Activated T-helper 2 cell treated with anti-CD3 and anti-CD28 coated beads, Interferon-gamma antibody, Interleukin-2, Interleukin-4, amounts not matched to agents 10 μg/mL and 5 μg/mL and 100 μg/mL, durations not matched to agents 14 hours and 24 hours and 36 hours (primary cell): ENCODE results near the gene STAB2. TPM values are rescaled to one million over a fixed set of nuclear protein-coding genes. Genes with fewer than 3 reads are reported as not detected.

ENCODE experiments used
- DNase-seq: peaks from one replicate; pipeline ENCODE4 v3.0.0; 2021; ENCODE audit warnings: low spot score
- H3K27ac Mint-ChIP-seq: one replicate; pipeline ENCODE4 v1.8.0; 2021; ENCODE audit warnings: mixed read lengths
- H3K27me3 Mint-ChIP-seq: one replicate; pipeline ENCODE4 v1.8.0; 2021; ENCODE audit warnings: low read depth, mixed read lengths
- H3K36me3 Mint-ChIP-seq: one replicate; pipeline ENCODE4 v1.8.0; 2021; ENCODE audit warnings: low read depth, mixed read lengths
- H3K4me1 Mint-ChIP-seq: one replicate; pipeline ENCODE4 v1.8.0; 2021; ENCODE audit warnings: low read depth, mixed read lengths
- H3K4me3 Mint-ChIP-seq: one replicate; pipeline ENCODE4 v1.8.0; 2021; ENCODE audit warnings: low read depth, mild to moderate bottlenecking, moderate library complexity, mixed read lengths
- H3K9me3 Mint-ChIP-seq: one replicate; pipeline ENCODE4 v1.8.0; 2021; ENCODE audit warnings: mixed read lengths
- intact Hi-C: fragments of 100-400 bp; cut with micrococcal nuclease; formaldehyde crosslinking; loops from one replicate; pipeline ENCODE4 v1.15.1; 2023
- total RNA-seq: library from RNA; stranded (reverse); gene quantifications from 2 replicates; pipeline ENCODE4 v1.2.3, GENCODE V29; 2022

Gene STAB2
- total RNA-seq, 1 donor from 2014 or later = not detected

DNA sequence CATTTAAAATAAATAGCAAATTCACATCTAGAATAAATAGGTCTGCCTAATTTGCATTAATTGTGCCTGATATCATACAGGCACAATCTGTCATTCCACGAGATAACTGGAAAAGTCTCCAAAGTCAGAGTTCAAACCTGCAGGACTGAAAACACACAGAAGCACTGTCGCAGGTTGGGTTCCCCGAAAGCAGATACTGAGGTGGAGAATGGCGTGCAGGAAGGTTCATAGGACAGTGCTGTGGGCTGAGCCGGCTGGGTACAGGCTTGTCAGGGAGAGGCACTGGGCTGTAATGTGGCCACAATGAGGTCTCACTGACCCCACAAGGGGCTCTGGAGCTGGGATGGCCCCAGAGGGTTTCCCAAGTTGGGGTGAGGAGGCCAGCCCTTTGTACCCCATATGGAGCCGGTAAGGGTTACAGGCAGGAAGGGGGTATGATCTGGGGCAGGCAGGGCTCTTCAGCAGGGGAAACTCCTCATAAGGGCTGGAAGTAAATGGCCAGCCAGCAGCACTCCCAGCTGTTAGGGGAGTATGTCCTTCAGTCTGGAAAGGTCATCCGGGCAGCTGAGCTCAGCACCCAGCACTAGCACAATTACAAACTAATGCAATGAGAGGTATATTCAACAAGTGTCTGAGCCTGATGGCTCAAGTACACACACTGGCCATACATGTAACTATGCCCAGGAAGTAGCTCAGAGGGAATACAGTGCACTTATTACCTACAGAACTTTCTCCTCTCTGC lies 185.5 kb downstream of the STAB2 start:
- no peaks in the 10 kb centered on the region for H3K4me1 Mint-ChIP-seq
- intact Hi-C loops = no loop called here
- no peak for DNase-seq
- H3K4me3 Mint-ChIP-seq = no peak overlapping the region
- no peaks in the 10 kb centered on the region for H3K27me3 Mint-ChIP-seq
- H3K9me3 Mint-ChIP-seq = no peaks in the 10 kb centered on the region
- no peak overlapping the region for H3K27ac Mint-ChIP-seq
- peaks cover 15% of the 10 kb centered on the region for H3K36me3 Mint-ChIP-seq

DNA sequence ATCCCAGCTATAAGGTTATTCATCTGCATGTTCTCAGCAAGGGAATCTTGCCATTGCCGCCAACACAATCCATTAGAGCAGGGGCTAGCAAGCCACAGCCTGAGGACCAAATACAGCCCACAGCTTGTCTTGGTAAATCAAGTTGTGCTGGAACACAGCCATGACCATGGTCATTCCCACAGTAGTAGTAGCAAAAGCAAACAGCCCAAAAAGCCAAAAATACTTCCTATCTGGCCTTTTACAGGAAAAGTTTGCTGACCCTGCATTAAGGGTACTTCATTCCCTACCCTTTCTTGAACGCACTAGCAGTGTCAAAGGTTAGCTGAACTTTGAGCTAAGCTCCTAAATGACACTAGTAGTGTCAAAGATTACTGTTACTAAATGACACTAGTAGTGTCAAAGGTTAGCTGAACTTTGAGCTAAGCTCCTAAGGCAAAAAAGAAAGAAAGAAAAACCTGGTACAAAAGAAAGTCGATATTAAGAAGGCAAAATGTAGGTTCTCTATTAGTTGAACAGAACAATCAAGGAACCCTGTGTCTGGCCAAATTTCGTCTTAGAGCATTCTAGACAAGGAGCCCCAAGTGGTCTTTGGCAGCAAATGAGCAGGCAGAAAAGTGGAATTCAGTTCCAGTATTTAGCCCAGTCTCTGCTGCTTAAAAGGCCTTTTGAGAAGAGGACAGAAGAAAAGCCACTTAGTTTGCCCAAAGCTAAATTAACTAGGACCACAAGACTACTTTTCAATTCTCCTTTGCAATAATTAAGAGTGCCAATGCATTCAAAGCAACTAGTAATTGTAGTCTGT lies 186.2 kb downstream of the STAB2 start:
- Mint-ChIP-seq H3K9me3 (no peaks in the 10 kb centered on the region), H3K27me3 (no peaks in the 10 kb centered on the region), H3K27ac (no peak overlapping the region), H3K4me1 (no peaks in the 10 kb centered on the region), H3K4me3 (no peak overlapping the region), H3K36me3 (peaks cover 19% of the 10 kb centered on the region)
- DNase-seq = no peak
- intact Hi-C loops = no loop called here

DNA sequence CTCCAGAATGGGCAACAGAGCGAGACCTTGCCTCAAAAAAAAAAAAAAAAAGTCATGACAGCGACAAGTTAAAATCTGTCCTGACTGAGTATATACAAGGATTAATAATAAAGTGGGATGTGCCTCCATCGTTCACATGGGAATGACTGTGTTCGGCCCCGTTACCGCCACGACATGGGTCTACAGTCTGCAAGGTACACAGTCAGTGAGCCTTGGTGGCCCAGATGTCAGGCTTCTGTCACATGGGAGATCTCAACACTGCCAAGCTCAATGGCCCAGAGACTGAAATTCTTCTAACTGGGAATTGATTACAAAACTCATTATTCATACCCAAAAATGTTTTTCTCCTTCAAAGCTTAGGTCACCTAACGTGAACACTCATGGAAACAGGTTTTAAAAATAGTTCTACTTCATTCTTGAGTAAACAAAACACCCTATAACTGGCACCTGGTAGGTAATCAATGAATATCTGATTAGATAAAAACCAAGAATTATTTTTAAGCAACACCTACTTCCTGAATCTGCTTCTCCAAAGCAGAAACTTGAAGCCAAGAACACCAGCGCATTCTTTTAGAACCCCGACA lies 188.0 kb downstream of the STAB2 start:
- DNase-seq = no peak
- Mint-ChIP-seq H3K36me3 (peaks cover 23% of the 10 kb centered on the region), H3K9me3 (no peaks in the 10 kb centered on the region), H3K4me3 (no peak overlapping the region), H3K4me1 (no peaks in the 10 kb centered on the region), H3K27me3 (no peaks in the 10 kb centered on the region), H3K27ac (no peak overlapping the region)
- intact Hi-C loops = no loop called here

DNA sequence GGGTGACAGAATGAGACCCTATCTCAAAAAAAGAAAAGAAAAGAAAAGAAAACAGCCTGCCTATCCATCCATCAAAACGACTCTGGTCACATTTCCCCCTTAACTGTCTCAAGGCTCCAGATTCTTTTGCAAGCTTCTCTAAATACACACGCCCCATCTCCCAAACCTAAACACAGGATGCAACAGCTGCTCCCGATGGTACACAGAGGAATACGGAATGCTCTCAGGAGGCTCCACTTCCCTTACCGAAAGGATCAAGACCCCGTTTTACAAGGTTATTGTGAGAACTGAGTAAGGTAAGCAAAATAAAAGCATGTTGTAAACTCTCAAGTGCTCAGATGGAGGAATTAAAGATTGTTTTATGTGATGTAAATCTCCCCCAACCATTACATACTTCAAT lies 191.7 kb downstream of the STAB2 start:
- H3K27ac Mint-ChIP-seq = no peak overlapping the region
- H3K4me3 Mint-ChIP-seq = no peak overlapping the region
- no peaks in the 10 kb centered on the region for H3K27me3 Mint-ChIP-seq
- DNase-seq = no peak
- peaks cover 30% of the 10 kb centered on the region for H3K36me3 Mint-ChIP-seq
- no peaks in the 10 kb centered on the region for H3K9me3 Mint-ChIP-seq
- no peaks in the 10 kb centered on the region for H3K4me1 Mint-ChIP-seq
- intact Hi-C loops = no loop called here

DNA sequence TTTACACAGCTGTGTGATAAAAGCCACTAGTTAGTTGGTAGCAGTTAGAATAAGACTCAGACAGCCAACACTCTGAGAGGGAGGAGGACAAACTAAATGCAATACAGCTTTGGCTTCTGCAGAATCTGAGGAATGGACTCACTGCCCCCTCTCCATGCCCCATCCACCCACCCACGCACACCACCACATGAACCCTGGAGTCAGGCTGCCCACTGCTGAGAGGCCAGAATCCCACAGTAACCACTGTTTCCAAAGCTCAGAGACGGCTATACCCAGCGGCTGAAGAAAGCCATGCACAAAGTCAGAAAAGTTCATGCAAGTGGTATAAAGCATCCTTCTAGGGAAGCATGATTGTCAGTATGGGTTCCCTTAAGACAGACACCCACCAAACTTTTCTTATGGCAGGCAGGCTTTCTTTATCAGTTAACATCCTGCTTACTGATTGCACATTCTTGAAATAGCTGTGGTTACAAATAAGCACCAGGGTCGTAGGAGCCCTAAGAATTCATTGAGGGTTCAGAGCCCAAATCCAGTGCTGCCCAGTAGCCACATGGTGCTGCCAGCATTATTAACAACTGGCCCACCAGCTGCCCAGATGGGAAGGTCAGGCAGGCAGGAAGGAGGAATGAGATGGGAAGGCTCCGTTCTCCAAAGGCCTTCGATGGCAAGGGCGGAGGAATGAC lies 192.5 kb downstream of the STAB2 start:
- Mint-ChIP-seq H3K4me3 (no peak overlapping the region), H3K27me3 (no peaks in the 10 kb centered on the region), H3K9me3 (no peaks in the 10 kb centered on the region), H3K27ac (no peak overlapping the region), H3K36me3 (peaks cover 34% of the 10 kb centered on the region), H3K4me1 (no peaks in the 10 kb centered on the region)
- intact Hi-C loops = no loop called here
- no peak for DNase-seq

DNA sequence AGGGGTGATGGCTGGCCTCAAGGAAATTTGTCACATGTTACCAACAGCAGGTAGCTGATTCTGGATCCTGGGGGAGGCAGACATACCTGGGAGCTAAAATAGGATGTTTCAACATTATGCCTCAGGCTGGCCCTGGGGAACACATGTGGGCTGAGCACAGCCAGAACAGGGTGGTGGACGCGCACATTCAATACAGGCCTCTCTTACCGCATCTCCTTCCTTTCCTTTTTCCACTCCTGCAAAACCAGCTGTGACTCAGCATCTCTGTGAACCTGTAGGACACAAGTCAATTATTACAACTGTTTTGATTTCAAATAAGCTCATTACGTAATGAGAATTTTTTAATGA lies 193.0 kb downstream of the STAB2 start:
- Mint-ChIP-seq H3K36me3 (peaks cover 34% of the 10 kb centered on the region), H3K27me3 (no peaks in the 10 kb centered on the region), H3K9me3 (no peaks in the 10 kb centered on the region), H3K4me1 (no peaks in the 10 kb centered on the region), H3K27ac (no peak overlapping the region), H3K4me3 (no peak overlapping the region)
- intact Hi-C loops = no loop called here
- no peak for DNase-seq

DNA sequence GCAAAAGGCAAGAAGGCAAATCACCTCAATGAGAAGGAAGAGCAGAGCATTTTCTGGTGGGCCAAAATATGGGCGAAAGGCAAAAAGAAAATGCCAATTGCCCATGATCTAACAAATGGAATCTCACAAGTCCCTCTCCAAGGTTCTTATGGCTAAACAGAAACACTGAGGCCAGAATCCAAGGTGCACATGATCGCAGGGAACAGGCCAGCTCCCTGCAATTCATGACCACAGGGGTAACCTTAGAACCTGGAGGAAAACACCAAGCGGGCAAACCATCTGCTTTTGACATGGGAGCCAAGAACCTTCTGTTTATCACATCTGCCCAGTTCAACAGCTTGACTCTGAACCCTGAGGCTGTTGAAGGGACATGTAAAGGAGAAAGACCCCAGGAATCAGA lies 193.9 kb downstream of the STAB2 start:
- Mint-ChIP-seq H3K27me3 (no peaks in the 10 kb centered on the region), H3K27ac (no peak overlapping the region), H3K9me3 (no peaks in the 10 kb centered on the region), H3K36me3 (peaks cover 30% of the 10 kb centered on the region), H3K4me1 (no peaks in the 10 kb centered on the region), H3K4me3 (no peak overlapping the region)
- DNase-seq = no peak
- intact Hi-C loops = no loop called here

DNA sequence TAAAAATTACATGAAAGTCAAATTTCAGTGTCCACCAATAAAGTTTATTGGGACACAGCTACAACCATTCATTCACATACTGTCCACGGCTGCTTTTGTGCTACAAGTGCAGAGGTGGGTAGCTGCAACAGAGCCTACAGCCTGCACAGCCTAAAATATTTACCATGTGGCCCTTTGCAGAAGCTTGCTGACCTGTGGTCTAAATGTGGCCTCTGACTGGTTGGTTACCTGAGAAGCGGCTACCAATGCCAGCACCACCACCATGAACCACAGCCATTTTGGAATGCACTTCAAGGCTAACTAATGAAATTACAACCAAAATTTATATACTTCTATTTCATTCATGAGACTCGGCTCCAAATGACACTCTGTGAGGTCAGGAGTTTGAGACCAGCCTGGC lies 195.3 kb downstream of the STAB2 start:
- Mint-ChIP-seq H3K4me3 (no peak overlapping the region), H3K9me3 (no peaks in the 10 kb centered on the region), H3K36me3 (peaks cover 25% of the 10 kb centered on the region), H3K4me1 (no peaks in the 10 kb centered on the region), H3K27me3 (no peaks in the 10 kb centered on the region), H3K27ac (no peak overlapping the region)
- intact Hi-C loops = no loop called here
- DNase-seq = no peak

DNA sequence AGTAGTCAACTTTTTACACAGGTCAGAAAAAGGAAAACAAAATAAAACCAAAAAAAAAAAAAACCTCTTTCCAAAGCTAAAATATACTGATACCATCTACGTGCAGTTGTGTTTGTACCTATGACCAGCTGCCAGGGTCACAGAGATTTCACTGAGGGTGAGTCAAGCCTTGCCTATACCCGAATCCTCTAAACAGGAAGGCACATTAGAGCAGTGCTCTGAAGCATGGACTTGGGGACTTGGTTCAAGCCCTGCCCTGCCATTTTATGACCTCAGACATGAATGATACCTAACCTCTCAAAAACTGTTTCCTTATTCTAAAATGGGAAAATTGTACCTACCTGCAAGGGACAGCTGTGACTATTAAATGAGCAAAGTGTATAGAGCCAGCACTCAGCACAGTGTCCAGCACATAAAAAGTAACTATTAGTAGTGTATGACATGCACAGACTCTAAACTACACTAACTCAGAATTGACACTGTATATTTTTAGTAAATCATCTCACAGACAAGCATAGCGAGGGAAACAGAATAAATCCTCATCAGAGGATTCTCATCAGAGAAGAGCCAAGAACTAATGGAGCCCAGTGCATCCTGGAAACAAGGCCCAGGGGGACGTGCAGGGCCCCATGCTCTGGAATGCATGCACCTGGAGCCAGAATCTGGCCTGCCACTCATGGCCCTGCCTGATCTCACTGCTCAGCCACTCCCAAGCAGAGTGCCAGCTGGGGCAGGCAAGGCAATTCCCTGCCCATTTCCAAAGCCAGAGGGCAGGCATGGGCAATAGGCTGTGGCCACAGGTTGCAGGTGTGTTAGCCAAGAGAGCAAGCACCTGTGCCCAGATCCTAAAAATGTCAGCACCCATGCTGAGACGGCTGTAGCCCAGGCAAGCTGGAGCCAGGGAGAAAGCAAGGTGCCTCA lies 196.9 kb downstream of the STAB2 start:
- no peaks in the 10 kb centered on the region for H3K9me3 Mint-ChIP-seq
- H3K27me3 Mint-ChIP-seq = no peaks in the 10 kb centered on the region
- no peak for DNase-seq
- peaks cover 20% of the 10 kb centered on the region for H3K36me3 Mint-ChIP-seq
- no peak overlapping the region for H3K4me3 Mint-ChIP-seq
- H3K27ac Mint-ChIP-seq = no peak overlapping the region
- H3K4me1 Mint-ChIP-seq = no peaks in the 10 kb centered on the region
- intact Hi-C loops = no loop called here

DNA sequence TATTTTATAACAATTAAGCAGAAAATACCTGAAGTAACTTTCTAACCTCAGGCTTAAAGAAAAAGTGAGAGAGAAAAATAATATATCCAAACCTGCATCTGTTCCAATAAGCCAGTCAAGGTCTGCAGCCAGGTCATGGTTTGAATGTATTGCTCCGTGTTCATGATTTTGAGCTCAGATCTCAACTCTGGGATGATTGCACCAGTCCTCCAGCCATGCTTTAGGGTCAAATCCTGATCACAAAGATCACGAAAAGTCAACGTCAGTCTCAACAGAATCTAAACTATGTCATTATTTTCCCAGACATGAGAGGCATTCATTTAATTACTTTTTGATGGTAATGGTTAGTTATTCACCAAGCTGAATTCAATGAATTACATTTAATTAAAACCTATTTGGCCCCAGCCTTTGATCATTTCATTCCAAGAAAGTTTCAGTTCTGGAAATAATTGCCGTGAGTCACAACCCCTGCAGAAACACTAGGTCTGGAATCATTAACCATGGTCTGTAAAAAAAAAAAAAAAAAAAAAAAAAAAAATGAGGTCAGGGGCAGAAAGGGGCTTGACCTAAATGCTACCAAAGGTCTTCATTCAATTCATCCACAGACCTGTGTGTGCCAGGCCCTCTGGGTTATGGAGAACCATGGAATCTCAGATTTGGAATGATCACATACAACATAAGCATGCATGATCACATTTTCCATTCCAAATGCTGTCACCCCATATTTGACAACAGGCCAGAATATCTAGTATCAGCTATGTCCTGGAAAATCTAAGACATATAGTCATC lies 198.4 kb downstream of the STAB2 start:
- no peaks in the 10 kb centered on the region for H3K9me3 Mint-ChIP-seq
- H3K36me3 Mint-ChIP-seq = peaks cover 13% of the 10 kb centered on the region
- DNase-seq = no peak
- H3K4me1 Mint-ChIP-seq = no peaks in the 10 kb centered on the region
- H3K27me3 Mint-ChIP-seq = no peaks in the 10 kb centered on the region
- H3K27ac Mint-ChIP-seq = no peak overlapping the region
- intact Hi-C loops = no loop called here
- H3K4me3 Mint-ChIP-seq = no peak overlapping the region

DNA sequence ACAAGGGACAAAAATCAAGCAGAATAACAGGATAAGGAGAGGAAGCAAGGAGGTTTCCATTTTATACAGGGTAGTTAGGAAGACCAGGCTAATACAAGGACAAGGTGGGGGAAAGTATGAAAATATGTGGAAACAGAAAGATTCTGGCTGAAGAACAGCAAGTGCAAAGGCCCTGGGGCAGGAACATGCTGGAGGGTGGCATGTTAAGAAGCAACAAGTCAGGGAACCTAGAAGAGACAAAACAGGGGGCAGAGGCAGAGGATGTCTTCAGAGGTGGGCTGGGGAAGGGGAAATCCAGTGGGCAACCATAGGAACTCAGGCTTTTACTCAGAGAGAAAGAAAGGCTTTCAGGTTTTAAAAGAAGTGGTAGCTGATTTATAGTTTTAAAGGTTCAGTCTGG lies 199.1 kb downstream of the STAB2 start:
- Mint-ChIP-seq H3K27me3 (no peaks in the 10 kb centered on the region), H3K27ac (no peak overlapping the region), H3K4me1 (no peaks in the 10 kb centered on the region), H3K9me3 (no peaks in the 10 kb centered on the region), H3K4me3 (no peak overlapping the region), H3K36me3 (peaks cover 13% of the 10 kb centered on the region)
- DNase-seq = no peak
- intact Hi-C loops = no loop called here
